SK-N-MC (cell line): ENCODE measurements around the gene FAM98A.

Experiments used
- DNase-seq: peaks from one replicate; pipeline ENCODE4 v3.0.0-alpha.2; 2011; ENCODE audit warnings: low read depth, low spot score
- H3K27ac ChIP-seq: fragments of 200-600 bp; sonication (generic); 2 replicates; pipeline ENCODE4 v1.5.1; 2016; ENCODE audit warnings: mixed run types
- H3K36me3 ChIP-seq: fragments of 200-600 bp; sonication (generic); 2 replicates; pipeline ENCODE4 v1.6.1; 2017; ENCODE audit warnings: antibody characterized with exemption, low read length, mixed read lengths; ENCODE audit not compliant: insufficient read depth
- H3K4me3 ChIP-seq: fragments of 200-600 bp; sonication (generic); 2 replicates; pipeline ENCODE4 v1.5.1; 2016
- H3K9ac ChIP-seq: fragments of 200-600 bp; sonication (generic); 2 replicates; pipeline ENCODE4 v1.8.0; 2017; ENCODE audit warnings: mixed run types, mixed read lengths; ENCODE audit not compliant: insufficient read length
- H3K9me3 ChIP-seq: fragments of 200-600 bp; sonication (generic); 2 replicates; pipeline ENCODE4 v1.6.1; 2017; ENCODE audit warnings: low read depth, mild to moderate bottlenecking, antibody characterized with exemption, low read length, moderate library complexity, mixed read lengths
- EZH2 ChIP-seq: fragments of 200-600 bp; sonication (generic); IDR thresholded peaks from one replicate; pipeline ENCODE4 v1.6.1; 2017; ENCODE audit warnings: antibody characterized with exemption
- FOXP2 ChIP-seq: optimal IDR thresholded peaks from 2 replicates; pipeline ENCODE3; 2011; ENCODE audit warnings: mild to moderate bottlenecking, moderate library complexity; ENCODE audit not compliant: insufficient read depth; ENCODE audit errors: extremely low read length, control extremely low read depth
- POLR2AphosphoS5 ChIP-seq: IDR thresholded peaks from 2 replicates; pipeline ENCODE4 v1.6.1; 2012; ENCODE audit warnings: mild to moderate bottlenecking, low read depth, low read length, borderline replicate concordance

FAM98A gene

GRCh38 chr2:33583194-33583938 lies 15.7 kb downstream of the FAM98A start:
- DNase-seq: peak; percentile 28
- H3K9me3 ChIP-seq: no peaks in the 10 kb centered on the region
- no peak for TF ChIP-seq EZH2
- TF ChIP-seq FOXP2: no peak
- no peak overlapping the region for H3K4me3 ChIP-seq
- no peak overlapping the region for H3K27ac ChIP-seq
- H3K9ac ChIP-seq: no peak overlapping the region
- peaks cover 57% of the 10 kb centered on the region for H3K36me3 ChIP-seq

GRCh38 chr2:33581872-33582271 lies 17.2 kb downstream of the FAM98A start:
- H3K9me3 ChIP-seq: no peaks in the 10 kb centered on the region
- TF ChIP-seq EZH2: no peak
- no peak for TF ChIP-seq POLR2AphosphoS5
- TF ChIP-seq FOXP2: no peak
- H3K36me3 ChIP-seq: peaks cover 42% of the 10 kb centered on the region
- no peak for DNase-seq
- H3K4me3 ChIP-seq: no peak overlapping the region
- H3K27ac ChIP-seq: no peak overlapping the region
- no peak overlapping the region for H3K9ac ChIP-seq

DNA sequence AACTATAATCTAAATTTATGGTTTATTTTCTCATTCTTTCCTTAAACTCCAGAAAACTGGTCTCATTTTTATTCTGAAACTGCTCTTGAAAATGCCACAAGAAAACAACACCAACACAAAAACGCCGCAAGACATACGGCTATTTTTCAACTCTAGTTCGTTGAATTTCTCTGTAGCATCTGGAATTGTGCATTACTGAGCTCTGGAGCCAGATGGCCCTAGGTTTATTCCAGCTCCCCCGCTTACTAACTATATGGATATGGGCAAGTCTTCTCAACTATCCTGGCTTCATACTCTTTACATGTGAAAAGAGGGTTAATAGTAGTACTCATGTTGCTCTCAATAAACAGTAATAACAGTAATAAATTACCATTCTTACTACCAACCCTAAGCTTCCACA lies 19.9 kb downstream of the FAM98A start:
- TF ChIP-seq POLR2AphosphoS5 (no peak), EZH2 (no peak), FOXP2 (no peak)
- Histone ChIP-seq H3K4me3 (no peak overlapping the region), H3K36me3 (peaks cover 20% of the 10 kb centered on the region), H3K9me3 (no peaks in the 10 kb centered on the region), H3K27ac (no peak overlapping the region), H3K9ac (no peak overlapping the region)
- no peak for DNase-seq

DNA sequence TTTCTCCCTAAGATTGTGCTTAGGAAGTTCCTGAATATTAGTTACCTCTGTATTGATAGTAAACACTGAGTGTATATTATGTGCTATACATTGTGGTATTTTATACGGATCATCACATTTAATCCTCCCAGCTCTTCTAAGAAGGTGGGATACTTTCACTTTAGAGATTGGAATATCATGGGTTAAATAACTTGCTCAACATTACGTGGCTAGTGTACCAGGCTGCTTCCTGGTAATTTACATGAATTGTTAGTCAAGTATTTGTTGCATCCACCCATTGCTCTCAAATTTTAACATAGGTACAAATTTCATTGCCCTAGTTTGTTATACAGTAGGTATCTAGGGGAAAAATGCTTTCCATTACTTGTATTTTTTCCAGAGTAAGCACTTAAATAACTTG lies 21.4 kb downstream of the FAM98A start:
- no peak for DNase-seq
- Histone ChIP-seq H3K36me3 (peaks cover 6% of the 10 kb centered on the region; the same call in 1 of the 2 replicates), H3K9ac (no peak overlapping the region), H3K27ac (no peak overlapping the region), H3K4me3 (no peak overlapping the region), H3K9me3 (no peaks in the 10 kb centered on the region)
- TF ChIP-seq POLR2AphosphoS5 (no peak), FOXP2 (no peak), EZH2 (no peak)

DNA sequence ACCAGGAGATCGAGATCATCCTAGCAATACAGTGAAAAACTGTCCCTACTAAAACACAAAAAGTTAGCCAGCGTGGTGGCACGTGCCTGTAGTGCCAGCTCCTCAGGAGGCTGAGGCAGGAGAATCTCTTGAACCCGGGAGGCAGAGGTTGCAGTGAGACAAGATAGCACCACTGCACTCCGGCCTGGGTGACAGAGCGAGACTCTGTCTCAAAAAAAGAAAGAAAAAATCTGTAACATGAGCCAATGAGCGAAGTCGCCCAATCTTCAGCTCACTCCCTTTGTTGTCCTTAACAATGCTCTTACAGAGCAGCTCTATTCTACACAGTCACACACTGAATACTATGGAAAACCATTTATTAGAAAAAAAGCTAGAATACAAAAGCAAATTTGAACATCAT lies 22.0 kb downstream of the FAM98A start:
- Histone ChIP-seq H3K4me3 (no peak overlapping the region), H3K36me3 (no peaks in the 10 kb centered on the region), H3K27ac (no peak overlapping the region), H3K9ac (no peak overlapping the region), H3K9me3 (no peaks in the 10 kb centered on the region)
- no peak for TF ChIP-seq EZH2
- no peak for TF ChIP-seq FOXP2
- TF ChIP-seq POLR2AphosphoS5: no peak
- no peak for DNase-seq

- H3K4me3 ChIP-seq: no peak overlapping the region
- no peak overlapping the region for H3K27ac ChIP-seq
- DNase-seq: no peak
These were observed 25.4 kb downstream of the FAM98A start for GRCh38 chr2:33573657-33574056.

DNA sequence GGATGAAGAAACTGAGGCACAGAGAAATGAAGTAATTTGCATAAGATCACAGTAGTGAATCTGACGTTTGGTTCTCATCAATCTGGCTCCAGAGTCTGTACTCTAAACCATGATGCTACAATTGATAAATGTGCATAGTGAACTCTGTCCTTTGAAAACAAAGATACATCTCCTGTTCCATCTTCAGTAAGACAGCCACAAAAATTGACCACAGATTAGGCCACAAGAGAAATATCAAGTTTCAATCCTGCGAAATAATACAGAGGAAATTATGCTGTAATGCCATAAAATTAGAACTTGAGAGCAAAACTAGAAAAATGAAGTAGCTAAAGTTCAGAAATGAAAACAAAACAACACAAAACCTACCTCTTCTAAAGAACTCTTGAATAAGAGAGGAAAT lies 28.4 kb downstream of the FAM98A start:
- H3K9ac ChIP-seq: no peak overlapping the region
- no peak overlapping the region for H3K4me3 ChIP-seq
- no peaks in the 10 kb centered on the region for H3K36me3 ChIP-seq
- no peaks in the 10 kb centered on the region for H3K9me3 ChIP-seq
- H3K27ac ChIP-seq: no peak overlapping the region
- TF ChIP-seq EZH2: no peak
- no peak for TF ChIP-seq POLR2AphosphoS5
- TF ChIP-seq FOXP2: no peak
- DNase-seq: no peak

More at GRCh38 chr2:33573657-33574056, 25.4 kb downstream of the FAM98A start:
- TF ChIP-seq POLR2AphosphoS5: no peak
- no peak for TF ChIP-seq EZH2
- Histone ChIP-seq H3K9ac (no peak overlapping the region), H3K36me3 (no peaks in the 10 kb centered on the region), H3K9me3 (no peaks in the 10 kb centered on the region)

GRCh38 chr2:33561872-33562271 lies 37.2 kb downstream of the FAM98A start:
- H3K36me3 ChIP-seq: no peaks in the 10 kb centered on the region
- no peak for TF ChIP-seq POLR2AphosphoS5
- TF ChIP-seq EZH2: no peak
- TF ChIP-seq FOXP2: no peak
- no peak for DNase-seq
- H3K27ac ChIP-seq: no peak overlapping the region
- H3K4me3 ChIP-seq: no peak overlapping the region
- H3K9me3 ChIP-seq: no peaks in the 10 kb centered on the region
- no peak overlapping the region for H3K9ac ChIP-seq

- Histone ChIP-seq H3K27ac (peak overlapping the region; percentile 44), H3K9ac (no peak overlapping the region), H3K9me3 (no peaks in the 10 kb centered on the region), H3K36me3 (no peaks in the 10 kb centered on the region), H3K4me3 (no peak overlapping the region)
- no peak for DNase-seq
- TF ChIP-seq FOXP2: no peak
- no peak for TF ChIP-seq POLR2AphosphoS5
- no peak for TF ChIP-seq EZH2
These were observed 39.1 kb downstream of the FAM98A start for GRCh38 chr2:33560017-33560416.
